ENCODE measurements around the gene MYH7. TPM values are rescaled to one million over a fixed set of nuclear protein-coding genes. Genes with fewer than 3 reads are reported as not detected.
A peak's percentile ranks its signal among the peaks of the same experiment; 100 is the strongest.
"Not testable (repeated sequence)": the region's sequence is repeated elsewhere in the genome, so short reads cannot be mapped to it uniquely, and the experiment has no call there.

MYH7 gene
- total and polyA plus RNA-seq, 2 of the 4 experiments (the other 2 are of a cell fraction) = not detected

DNA sequence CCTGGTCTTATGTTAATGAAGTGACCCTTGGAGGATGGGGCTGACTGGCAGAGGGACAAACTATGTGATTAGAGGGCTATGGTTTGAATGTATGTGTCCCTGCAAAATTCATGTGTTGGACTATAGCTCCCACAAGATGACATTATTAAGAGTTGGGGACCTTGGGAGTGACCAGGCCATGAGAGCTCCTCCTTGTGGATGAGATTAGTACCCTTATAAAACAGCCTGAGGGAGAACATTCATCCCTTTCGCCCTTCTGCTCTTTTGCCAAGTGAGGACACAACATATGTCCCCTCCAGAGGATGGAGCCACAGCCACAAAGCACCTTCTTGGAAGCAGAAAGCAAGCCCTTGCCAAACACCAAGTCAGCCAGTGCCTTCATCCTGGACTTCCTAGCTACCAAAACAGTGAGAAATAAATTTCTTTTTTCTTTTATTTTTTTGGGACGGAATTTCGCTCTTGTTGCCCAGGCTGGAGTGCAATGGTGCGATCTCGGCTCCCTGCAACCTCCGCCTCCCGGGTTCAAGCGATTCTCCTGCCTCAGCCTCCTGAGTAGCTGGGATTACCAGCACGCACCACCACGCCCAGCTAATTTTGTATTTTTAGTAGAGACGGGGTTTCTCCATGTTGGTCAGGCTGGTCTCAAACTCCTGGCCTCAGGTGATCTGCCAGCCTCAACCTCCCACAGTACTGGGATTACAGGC, 21.6 kb upstream of the MYH7 start:
- DNase-seq; H3K4ac ChIP-seq (ENCODE audit: low read depth, low read length); H3K36me3 ChIP-seq (ENCODE audit: control insufficient read depth, insufficient read depth, low read length); H4K20me1 ChIP-seq (ENCODE audit: insufficient read depth, low read length); H4K91ac ChIP-seq (ENCODE audit: insufficient read depth, low read depth, low read length); H3K9ac ChIP-seq (ENCODE audit: low read depth, low read length); BruUV-seq (replicated peaks); CTCF ChIA-PET; H2BK20ac ChIP-seq (ENCODE audit: low read depth, low read length); H2BK15ac ChIP-seq (ENCODE audit: low read depth, low read length); H2AK5ac ChIP-seq (ENCODE audit: low read depth, low read length); H3K27me3 ChIP-seq (ENCODE audit: control insufficient read depth, insufficient read depth, low read length); H3K18ac ChIP-seq (ENCODE audit: low read depth, low read length); H3K56ac ChIP-seq (ENCODE audit: extremely low read depth, insufficient read depth, low read length); dilution Hi-C loops (cut with HindIII; ENCODE audit: low sequenced_read_pairs, unreplicated experiment); H2BK120ac ChIP-seq (ENCODE audit: low read depth, low read length); H4K5ac ChIP-seq (ENCODE audit: low read depth, low read length); H3K23ac ChIP-seq (ENCODE audit: low read depth, low read length); H3K9me1 ChIP-seq (ENCODE audit: insufficient read depth, low read length); H3K14ac ChIP-seq (replicated peaks; ENCODE audit: low read depth, low read length); H2AK9ac ChIP-seq (replicated peaks; ENCODE audit: low read depth, low read length, poor library complexity); H4K8ac ChIP-seq (ENCODE audit: low read depth in 2 of 2, low read length in 2 of 2); H3K4me1 ChIP-seq (ENCODE audit: control insufficient read depth, insufficient read depth, low read length); H3K9me3 ChIP-seq (ENCODE audit: control insufficient read depth, insufficient read depth, low read length); POLR2A ChIA-PET (ENCODE audit: unreplicated experiment); H2AFZ ChIP-seq (replicated peaks; ENCODE audit: low read length, poor library complexity); in situ Hi-C loops (cut with MboI; ENCODE audit: low sequenced_read_pairs); ATAC-seq (ENCODE audit: low read depth); H3K79me1 ChIP-seq (ENCODE audit: low read depth in 1 of 2, low read length in 2 of 2); H3K27ac ChIP-seq (ENCODE audit: insufficient read depth, low read length); H3K4me2 ChIP-seq (ENCODE audit: low read depth, low read length); H3K4me3 ChIP-seq (ENCODE audit: insufficient read depth, low read depth, low read length); H2BK5ac ChIP-seq (ENCODE audit: low read depth, low read length, poor library complexity, severe bottlenecking): not testable (repeated sequence)
- intact Hi-C loops (cut with micrococcal nuclease) = loop anchor here (5.0 kb wide), 1 partner anchor 190 kb away; no protein-coding TSS in a partner anchor
- 75% methylated on average over 2 of the region's 11 CpGs; no CpG with 5 or more reads in 1 of the 2 experiments for WGBS, 2 experiments (ENCODE audit: extremely low coverage in 2 of 2, insufficient read length in 1 of 2)
- TF ChIP-seq, protein P1, sequence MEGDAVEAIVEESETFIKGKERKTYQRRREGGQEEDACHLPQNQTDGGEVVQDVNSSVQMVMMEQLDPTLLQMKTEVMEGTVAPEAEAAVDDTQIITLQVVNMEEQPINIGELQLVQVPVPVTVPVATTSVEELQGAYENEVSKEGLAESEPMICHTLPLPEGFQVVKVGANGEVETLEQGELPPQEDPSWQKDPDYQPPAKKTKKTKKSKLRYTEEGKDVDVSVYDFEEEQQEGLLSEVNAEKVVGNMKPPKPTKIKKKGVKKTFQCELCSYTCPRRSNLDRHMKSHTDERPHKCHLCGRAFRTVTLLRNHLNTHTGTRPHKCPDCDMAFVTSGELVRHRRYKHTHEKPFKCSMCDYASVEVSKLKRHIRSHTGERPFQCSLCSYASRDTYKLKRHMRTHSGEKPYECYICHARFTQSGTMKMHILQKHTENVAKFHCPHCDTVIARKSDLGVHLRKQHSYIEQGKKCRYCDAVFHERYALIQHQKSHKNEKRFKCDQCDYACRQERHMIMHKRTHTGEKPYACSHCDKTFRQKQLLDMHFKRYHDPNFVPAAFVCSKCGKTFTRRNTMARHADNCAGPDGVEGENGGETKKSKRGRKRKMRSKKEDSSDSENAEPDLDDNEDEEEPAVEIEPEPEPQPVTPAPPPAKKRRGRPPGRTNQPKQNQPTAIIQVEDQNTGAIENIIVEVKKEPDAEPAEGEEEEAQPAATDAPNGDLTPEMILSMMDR (conservative IDR thresholded peaks at IDR 0.05; ENCODE audit: low read depth, low read length) = peak; percentile 26
- peak; percentile 25; the same call in 1 of the 2 replicates for TF ChIP-seq SMC3 (IDR thresholded peaks at IDR 0.05; ENCODE audit: low read depth, low read length)
